Measurements from ENCODE around the gene FAM13A. TPM values are rescaled to one million over a fixed set of nuclear protein-coding genes. Genes with fewer than 3 reads are reported as not detected.

The FAM13A gene
- total and polyA plus RNA-seq, 9 of the 15 experiments (the other 6 are each of a cell fraction or from before 2014, with no cell fraction given): 11.3 to 23.3 (median 14.7) TPM

DNA sequence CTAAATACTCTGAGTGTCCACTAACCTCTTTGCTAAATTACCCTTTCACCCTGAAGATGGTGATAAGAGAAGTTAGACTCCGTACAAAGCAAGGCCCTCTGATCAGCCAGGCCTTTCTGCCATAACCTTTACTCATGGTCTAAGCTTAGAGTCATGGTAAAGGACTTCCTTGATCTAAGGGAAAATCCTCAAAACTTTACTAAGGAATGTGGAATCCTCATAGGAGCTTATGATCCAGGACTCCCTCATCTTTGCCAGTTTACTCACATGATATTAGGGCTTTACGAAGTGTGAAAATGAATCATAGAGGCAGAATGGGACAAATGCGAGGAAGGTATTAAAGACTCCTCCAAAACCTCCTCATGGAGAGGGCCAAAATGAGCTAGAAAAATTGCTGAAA, 7.9 kb upstream of the FAM13A start:
- BruUV-seq (replicated peaks): no TSS peak
- H3K27me3 ChIP-seq (ENCODE audit: control insufficient read depth in 2 of 2, insufficient read depth in 2 of 2, low read length in 2 of 2): peaks cover 0 to under 1% of the 10 kb centered on the region in 2 experiments; a peak in 1 of 5 replicates
- no peaks in the 10 kb centered on the region for H3K4me1 ChIP-seq (replicated peaks in 1 of 2; ENCODE audit: control insufficient read depth in 2 of 2, insufficient read depth in 2 of 2, low read length in 2 of 2)
- no peaks in the 10 kb centered on the region for H3K36me3 ChIP-seq (ENCODE audit: control insufficient read depth, insufficient read depth, low read length)
- H3K79me2 ChIP-seq (ENCODE audit: control insufficient read depth, insufficient read depth, low read length): no peaks in the 10 kb centered on the region
- no peaks in the 10 kb centered on the region for H3K9me1 ChIP-seq (ENCODE audit: control insufficient read depth, insufficient read depth, low read length)
- H2AFZ ChIP-seq (ENCODE audit: low read depth, low read length): no peak overlapping the region
- in situ Hi-C loops (cut with MboI): no loop called here
- WGBS (ENCODE audit: insufficient coverage, low coverage, missing lambda C conversion rate): 14% methylated on average over 3 of the region's 3 CpGs
- H4K20me1 ChIP-seq (replicated peaks; ENCODE audit: control insufficient read depth, insufficient read depth, low read length): no peaks in the 10 kb centered on the region
- TF ChIP-seq CREM (IDR thresholded peaks at IDR 0.05; ENCODE audit: low read depth) (no peak), SLC30A9 (CRISPR knock-in tag; IDR thresholded peaks at IDR 0.05) (no peak), NCOA6 (IDR thresholded peaks at IDR 0.05) (no peak), TRIM24 (IDR thresholded peaks at IDR 0.05) (no peak), MXI1 (IDR thresholded peaks at IDR 0.05; ENCODE audit: low read depth, low read length) (no peak), TARDBP (IDR thresholded peaks at IDR 0.05) (no peak), LCOR (CRISPR knock-in tag; IDR thresholded peaks at IDR 0.05) (no peak), MTA1 (IDR thresholded peaks at IDR 0.05; ENCODE audit: borderline replicate concordance) (no peak), ZNF311 (CRISPR knock-in tag; IDR thresholded peaks at IDR 0.05) (no peak), SMARCA4 (IDR thresholded peaks at IDR 0.05) (no peak), ZNF224 (CRISPR knock-in tag; IDR thresholded peaks at IDR 0.05) (no peak), ZNF507 (tag; conservative IDR thresholded peaks at IDR 0.05) (no peak), ZBTB5 (IDR thresholded peaks at IDR 0.05) (no peak), ZNF133 (CRISPR knock-in tag; IDR thresholded peaks at IDR 0.05) (no peak), MAZ (CRISPR knock-in tag; conservative IDR thresholded peaks at IDR 0.05 in 1 of 2, IDR thresholded peaks at IDR 0.05 in 1 of 2) (no peak), L3MBTL2 (IDR thresholded peaks at IDR 0.05) (no peak), ZNF354B (CRISPR knock-in tag; IDR thresholded peaks at IDR 0.05) (no peak)
- TF ChIP-seq, protein P1, sequence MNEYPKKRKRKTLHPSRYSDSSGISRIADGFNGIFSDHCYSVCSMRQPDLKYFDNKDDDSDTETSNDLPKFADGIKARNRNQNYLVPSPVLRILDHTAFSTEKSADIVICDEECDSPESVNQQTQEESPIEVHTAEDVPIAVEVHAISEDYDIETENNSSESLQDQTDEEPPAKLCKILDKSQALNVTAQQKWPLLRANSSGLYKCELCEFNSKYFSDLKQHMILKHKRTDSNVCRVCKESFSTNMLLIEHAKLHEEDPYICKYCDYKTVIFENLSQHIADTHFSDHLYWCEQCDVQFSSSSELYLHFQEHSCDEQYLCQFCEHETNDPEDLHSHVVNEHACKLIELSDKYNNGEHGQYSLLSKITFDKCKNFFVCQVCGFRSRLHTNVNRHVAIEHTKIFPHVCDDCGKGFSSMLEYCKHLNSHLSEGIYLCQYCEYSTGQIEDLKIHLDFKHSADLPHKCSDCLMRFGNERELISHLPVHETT (CRISPR knock-in tag; conservative IDR thresholded peaks at IDR 0.05 in 1 of 2, IDR thresholded peaks at IDR 0.05 in 1 of 2): no peak
- H3K4me3 ChIP-seq: no peak overlapping the region
- FAIRE-seq (no peak), DNase-seq (ENCODE audit: extremely low read depth in 1 of 4, low spot score in 3 of 4) (no peak), ATAC-seq (no peak)
- no peak overlapping the region for H3K27ac ChIP-seq (ENCODE audit: extremely low read depth, low read depth, low read length)
- no peak overlapping the region for H3K9ac ChIP-seq (ENCODE audit: insufficient read depth in 1 of 2, low read depth in 2 of 2, low read length in 2 of 2)
- CTCF ChIA-PET (ENCODE audit: low intra/inter-chr PET ratio): no interaction called here
- no peak overlapping the region for H3K4me2 ChIP-seq (ENCODE audit: insufficient read depth, low read length)
- intact Hi-C loops (cut with micrococcal nuclease): no loop called here
- POLR2A ChIA-PET: no interaction called here
- no peaks in the 10 kb centered on the region for H3K9me3 ChIP-seq (replicated peaks; ENCODE audit: control insufficient read depth, insufficient read depth, low read depth, low read length)

All from K562 (cell line).